GM12873 (cell line): ENCODE results near the gene AMACR.
A peak's percentile ranks its signal among the peaks of the same experiment; 100 is the strongest.

Experiments
- TF ChIP-seq, protein P1 (sequence below): IDR thresholded peaks from 2 replicates; pipeline ENCODE4 v1.5.1; 2012; ENCODE audit warnings: low read depth, mild to moderate bottlenecking, moderate library complexity, low read length, control low read depth; ENCODE audit not compliant: insufficient read depth; ENCODE audit errors: missing control alignments

Gene AMACR

DNA sequence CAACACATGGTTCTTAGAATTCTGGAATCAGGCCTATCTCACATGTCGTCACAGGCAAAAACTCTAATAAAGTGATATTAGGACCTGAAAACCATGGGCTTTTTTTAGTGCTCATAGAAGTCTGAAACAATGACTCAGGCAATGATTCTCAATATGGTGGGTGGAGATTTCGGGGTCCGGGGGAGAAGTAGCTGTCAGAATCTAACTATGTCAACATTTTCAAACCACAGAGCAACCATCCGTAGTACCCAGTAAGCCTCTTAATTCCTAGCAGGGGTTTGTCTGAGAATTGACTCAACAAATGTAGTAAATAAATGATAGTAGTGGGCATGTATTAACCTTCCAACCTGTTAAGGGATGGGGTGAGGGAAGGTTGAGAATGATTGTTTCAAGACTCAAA lies 2.6 kb downstream of the AMACR start:
- TF ChIP-seq, protein P1, sequence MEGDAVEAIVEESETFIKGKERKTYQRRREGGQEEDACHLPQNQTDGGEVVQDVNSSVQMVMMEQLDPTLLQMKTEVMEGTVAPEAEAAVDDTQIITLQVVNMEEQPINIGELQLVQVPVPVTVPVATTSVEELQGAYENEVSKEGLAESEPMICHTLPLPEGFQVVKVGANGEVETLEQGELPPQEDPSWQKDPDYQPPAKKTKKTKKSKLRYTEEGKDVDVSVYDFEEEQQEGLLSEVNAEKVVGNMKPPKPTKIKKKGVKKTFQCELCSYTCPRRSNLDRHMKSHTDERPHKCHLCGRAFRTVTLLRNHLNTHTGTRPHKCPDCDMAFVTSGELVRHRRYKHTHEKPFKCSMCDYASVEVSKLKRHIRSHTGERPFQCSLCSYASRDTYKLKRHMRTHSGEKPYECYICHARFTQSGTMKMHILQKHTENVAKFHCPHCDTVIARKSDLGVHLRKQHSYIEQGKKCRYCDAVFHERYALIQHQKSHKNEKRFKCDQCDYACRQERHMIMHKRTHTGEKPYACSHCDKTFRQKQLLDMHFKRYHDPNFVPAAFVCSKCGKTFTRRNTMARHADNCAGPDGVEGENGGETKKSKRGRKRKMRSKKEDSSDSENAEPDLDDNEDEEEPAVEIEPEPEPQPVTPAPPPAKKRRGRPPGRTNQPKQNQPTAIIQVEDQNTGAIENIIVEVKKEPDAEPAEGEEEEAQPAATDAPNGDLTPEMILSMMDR: no peak

DNA sequence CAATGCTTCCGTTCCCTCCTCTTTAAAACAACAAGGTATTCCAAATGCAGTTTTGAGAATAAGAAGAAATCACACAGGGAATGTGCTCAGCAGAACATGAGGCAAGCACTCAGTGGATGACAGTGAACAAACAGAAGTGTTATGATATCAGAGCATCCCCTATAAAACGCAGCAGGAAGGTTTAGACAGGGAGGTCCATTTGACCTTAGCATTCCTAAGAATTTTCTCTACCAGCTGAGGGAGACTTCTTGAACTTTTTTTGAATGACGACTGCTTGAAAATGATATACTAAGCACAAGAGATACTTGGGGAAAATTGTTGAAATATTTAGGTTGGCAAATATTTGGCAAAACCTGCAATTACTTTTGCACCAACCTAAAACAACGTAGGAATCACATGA lies 3.9 kb downstream of the AMACR start:
- TF ChIP-seq, protein P1: no peak

GRCh38 chr5:34002629-34003328 lies 5.1 kb downstream of the AMACR start:
- TF ChIP-seq, protein P1: no peak

DNA sequence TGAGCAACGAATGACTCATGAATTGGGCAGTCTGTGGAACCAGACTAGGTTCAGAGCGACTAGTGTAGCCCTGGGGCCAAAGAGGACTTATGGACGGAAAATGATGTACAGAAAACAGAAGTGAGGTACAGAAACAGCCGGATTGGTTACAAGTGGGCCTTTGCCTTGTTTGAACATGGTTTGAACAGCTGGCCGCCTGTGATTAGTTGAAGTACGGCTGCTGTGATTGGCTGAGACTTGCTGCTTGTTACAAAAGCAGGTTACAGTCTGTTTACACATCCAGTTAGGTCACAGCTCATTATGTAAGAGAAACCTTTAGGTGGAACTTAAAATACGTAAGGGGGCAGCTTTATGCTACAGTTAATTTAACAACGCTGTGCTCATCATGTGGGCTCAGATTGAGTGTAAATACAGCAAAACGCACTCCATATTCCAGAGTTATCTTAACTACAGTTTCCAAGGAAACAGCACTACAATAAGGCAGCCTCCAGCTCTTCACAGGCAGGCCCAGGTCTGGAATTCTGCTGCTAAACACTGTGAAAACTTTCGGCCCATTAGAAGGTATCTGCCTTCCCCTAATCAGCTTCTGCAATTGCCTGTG lies 6.5 kb downstream of the AMACR start:
- TF ChIP-seq, protein P1: no peak

DNA sequence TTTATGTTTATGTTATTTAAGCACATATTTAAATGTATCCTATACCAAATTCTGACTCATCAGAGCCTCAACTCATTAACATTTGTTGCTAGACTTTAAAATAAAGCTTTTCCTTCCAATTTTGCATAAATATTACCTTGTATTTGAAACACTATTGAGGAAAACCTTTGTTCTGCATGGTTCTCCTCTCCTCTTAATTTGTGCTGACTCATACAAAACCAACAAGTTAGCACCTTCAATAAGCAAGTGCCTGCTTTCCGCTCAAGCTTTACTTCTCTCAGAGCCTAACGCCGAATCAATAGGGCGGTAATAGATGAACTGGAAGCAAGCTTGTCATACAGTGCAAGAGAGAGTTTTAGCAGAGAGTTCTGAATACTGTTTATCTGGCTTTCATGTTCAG lies 7.9 kb downstream of the AMACR start:
- TF ChIP-seq, protein P1: no peak

- TF ChIP-seq, protein P1: peak; percentile 73
Measured at GRCh38 chr5:33997331-33997983, 10.4 kb downstream of the AMACR start.

DNA sequence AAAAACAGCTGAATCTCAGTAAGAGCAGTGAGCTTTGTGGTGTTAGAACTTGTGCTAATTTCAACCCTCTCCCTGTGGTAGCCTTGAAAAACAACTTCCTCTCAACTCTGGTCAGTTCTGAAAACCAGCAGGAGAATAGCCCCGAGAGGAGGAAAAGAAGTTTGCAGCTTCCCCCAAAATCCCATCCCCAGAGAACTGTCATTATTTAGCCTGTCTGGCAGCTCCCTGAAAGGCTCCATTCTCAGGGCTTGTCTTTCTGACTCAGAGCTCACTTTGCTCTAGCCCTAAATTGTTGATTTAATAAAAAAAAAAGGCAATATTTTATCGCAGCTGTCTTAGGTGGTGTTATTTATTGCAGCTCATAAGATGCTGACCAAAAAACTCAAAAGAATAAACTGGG lies 12.0 kb downstream of the AMACR start:
- TF ChIP-seq, protein P1: no peak
